Lower leg skin (tissue), 3 donors: Measurements from ENCODE around the gene DDB1.

Experiments
- POLR2A ChIP-seq, 2 donors: fragments of 450-650 bp; IDR thresholded peaks; one replicate each; pipeline ENCODE4 v1.6.1; 2016 to 2017; ENCODE audit warnings: antibody characterized with exemption in 2 of 2, mild to moderate bottlenecking in 1 of 2, moderate library complexity in 1 of 2
- TF ChIP-seq, protein P1 (sequence below), 3 donors: fragments of 450-650 bp; IDR thresholded peaks; one replicate each; pipeline ENCODE4 v1.5.1; 2016; ENCODE audit warnings: antibody characterized with exemption in 3 of 3, mild to moderate bottlenecking in 3 of 3, moderate library complexity in 2 of 3

DNA sequence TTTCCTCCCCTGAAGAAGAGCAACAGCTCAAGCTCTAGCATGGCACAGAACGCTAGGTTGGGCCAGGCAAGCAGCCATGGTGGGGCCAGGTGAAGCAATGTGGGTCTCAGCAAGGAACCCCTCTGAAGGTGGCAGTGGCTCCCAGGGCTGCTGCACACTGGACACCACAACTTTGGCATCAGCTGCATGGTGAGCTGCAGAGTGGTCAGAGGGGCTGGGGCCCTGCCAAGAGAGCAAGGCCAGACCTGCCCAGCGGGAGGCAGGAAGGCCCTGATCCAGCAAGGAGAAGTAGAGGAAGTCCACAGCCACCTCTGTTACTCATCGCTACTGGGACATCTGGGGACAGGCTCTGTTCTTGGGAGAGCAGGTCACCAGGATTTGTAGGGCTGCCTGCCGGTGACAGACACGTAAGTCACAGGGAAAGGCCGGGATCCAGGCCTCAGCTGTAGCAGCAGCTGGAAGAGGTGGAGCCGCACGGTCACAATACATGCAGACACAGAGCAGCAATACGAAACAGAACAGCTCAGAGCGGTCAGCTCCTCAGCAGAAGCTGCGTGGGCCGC, 16.4 kb upstream of the DDB1 start:
- TF ChIP-seq, protein P1, sequence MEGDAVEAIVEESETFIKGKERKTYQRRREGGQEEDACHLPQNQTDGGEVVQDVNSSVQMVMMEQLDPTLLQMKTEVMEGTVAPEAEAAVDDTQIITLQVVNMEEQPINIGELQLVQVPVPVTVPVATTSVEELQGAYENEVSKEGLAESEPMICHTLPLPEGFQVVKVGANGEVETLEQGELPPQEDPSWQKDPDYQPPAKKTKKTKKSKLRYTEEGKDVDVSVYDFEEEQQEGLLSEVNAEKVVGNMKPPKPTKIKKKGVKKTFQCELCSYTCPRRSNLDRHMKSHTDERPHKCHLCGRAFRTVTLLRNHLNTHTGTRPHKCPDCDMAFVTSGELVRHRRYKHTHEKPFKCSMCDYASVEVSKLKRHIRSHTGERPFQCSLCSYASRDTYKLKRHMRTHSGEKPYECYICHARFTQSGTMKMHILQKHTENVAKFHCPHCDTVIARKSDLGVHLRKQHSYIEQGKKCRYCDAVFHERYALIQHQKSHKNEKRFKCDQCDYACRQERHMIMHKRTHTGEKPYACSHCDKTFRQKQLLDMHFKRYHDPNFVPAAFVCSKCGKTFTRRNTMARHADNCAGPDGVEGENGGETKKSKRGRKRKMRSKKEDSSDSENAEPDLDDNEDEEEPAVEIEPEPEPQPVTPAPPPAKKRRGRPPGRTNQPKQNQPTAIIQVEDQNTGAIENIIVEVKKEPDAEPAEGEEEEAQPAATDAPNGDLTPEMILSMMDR (IDR thresholded peaks at IDR 0.05) = no peak
- TF ChIP-seq POLR2A (IDR thresholded peaks at IDR 0.05) = no peak
